HTR-8/SVneo (cell line): ENCODE measurements around the gene PITPNC1.
"Not testable (repeated sequence)": the region's sequence is repeated elsewhere in the genome, so short reads cannot be mapped to it uniquely, and the experiment has no call there.

ENCODE experiments used
- DNase-seq: peaks from one replicate; pipeline ENCODE4 v3.0.0; 2011; ENCODE audit warnings: low spot score, mixed read lengths; ENCODE audit not compliant: insufficient read length
- FAIRE-seq: peaks from 2 replicates; lab custom pipeline; 2011; peaks lifted over from hg19 to GRCh38; lab: Jason Lieb, UNC

PITPNC1 gene

DNA sequence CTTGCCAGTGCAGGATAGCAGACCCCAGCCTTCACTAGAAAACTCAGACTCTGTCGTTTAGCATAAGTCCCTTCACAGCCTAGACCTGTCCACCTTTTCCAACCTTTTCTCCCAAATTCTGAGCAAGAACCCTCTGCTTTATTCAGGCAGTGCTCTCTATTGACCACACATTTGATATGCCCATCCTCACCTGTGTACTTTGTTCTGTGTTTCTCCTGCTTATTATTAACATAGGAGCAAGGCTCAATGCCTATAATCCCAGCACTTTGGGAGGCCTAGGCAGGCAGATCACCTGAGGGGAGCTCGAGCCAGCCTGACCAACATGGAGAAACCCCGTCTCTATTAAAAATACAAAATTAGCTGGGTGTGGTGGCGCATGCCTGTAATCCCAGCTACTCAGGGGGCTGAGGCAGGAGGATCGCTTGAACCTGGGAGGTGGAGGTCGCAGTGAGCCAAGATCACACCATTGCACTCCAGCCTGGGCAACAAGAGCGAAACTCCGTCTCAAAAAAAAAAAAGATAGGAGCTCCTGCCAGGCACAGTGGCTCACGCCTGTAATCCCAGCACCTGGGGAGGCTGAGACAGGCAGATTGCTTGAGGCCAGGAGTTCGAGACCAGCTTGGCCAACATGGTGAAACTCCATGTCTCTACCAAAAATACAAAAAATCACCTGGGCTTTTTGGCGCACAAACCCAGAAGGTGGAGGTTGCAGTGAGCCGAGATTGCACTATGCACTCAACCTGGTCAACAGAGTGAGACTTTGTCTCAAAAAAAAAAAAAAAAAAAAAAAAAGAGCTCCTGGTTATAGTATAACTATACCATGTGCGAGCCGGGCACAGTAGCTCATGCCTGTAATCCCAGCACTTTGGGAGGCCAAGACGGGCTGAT is 350.3 kb downstream of the PITPNC1 start:
- DNase-seq, FAIRE-seq: not testable (repeated sequence)

DNA sequence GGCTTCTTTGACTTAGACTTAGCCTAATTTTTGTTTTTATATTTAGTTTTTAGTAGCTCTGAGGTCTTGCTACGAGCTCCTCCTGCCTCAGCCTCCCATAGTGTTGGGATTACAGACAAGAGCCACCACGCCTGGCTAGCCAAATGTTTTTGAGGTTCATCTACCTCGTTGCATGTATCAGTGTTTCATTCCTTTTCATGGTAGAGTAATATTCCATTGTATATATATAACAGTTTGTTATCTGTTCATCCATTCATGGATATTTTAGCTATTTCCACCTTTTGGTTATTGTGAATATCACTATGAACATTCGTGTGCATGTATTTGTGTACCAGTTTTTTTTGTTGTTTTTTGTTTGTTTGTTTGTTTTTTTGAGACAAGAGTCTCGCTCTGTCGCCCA is 352.8 kb downstream of the PITPNC1 start:
- FAIRE-seq (no peak), DNase-seq (no peak)

DNA sequence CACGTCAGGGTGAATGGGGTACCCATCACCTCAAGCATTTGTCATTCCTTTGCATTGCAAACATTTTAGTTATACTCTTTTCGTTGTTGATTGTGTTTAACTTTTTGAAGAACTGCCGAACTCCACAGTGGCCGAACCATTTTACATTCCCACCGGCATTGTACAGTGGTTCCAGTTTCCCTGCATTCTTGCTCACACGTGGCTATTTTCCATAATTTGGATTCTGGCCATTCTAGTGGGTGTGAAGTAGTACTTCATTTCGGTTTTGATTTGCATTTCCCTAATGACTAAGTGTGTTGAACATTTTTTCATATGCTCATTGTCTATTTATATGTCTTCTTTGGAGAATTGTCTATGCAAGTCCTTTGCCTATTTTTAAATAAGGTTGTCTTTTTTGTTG is 353.6 kb downstream of the PITPNC1 start:
- DNase-seq (no peak), FAIRE-seq (no peak)

DNA sequence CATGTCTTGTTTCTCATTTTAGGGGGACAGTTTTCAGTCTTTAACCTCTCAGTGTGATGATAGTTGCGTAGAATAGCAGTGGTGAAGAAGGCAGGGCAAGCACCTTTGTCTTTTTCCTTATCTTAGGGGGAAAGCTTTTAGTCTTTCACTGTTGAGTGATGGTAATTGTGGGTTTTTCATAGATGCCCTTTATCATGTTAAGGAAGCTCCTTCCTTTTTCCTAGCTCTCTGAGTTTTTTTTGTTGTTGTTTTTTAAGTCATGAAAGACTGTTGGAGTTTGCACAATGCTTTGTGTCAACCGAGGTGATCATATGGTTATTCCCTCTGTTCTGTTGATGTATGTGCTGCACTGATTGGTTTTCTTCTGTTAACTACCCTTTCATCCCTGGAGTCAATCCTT is 356.4 kb downstream of the PITPNC1 start:
- DNase-seq (no peak), FAIRE-seq (no peak)

DNA sequence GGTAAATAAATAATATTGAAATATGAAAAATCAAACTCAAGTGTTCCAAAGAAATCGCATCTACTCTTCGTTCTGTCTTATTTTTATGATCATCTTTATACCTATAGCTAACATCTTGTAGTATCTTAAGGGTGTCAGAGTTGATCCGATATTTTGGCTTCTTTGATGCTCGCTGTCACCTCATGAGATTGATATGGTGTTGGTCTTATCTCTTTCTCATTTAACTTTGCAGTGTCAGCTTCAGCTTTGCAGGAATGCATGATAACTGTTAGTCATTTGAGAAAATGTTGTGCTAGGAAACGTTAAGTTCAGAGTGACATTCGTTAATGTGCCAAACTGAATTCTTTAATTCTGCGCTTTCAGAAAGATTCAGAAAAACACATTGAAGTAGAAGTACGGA is 360.1 kb downstream of the PITPNC1 start:
- peak; percentile 66 for FAIRE-seq

DNA sequence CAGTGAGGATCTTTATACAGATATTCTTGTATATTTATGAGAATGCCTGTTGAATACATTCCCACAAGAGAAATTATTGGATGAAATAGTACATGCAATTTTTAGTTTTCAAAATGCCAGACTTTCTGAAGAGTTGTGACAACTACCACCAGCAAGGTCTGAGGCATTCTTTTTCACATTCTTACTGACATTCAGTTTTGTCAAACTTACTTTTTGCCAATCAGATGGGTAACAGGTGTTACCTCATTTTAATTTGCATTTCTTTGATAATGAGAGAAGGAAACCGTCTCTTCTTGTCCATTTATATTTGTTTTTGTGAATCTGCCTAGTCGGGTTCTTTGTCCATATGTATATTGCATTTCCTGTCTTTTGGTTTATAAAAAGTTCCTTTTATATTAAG is 364.9 kb downstream of the PITPNC1 start:
- FAIRE-seq: no peak
- no peak for DNase-seq

More for the DNA sequence above, 360.1 kb downstream of the PITPNC1 start:
- DNase-seq: no peak
